ENCODE measurements around the gene FOXM1.

The FOXM1 gene

GRCh38 chr12:2834581-2835491 lies 42.1 kb downstream of the FOXM1 start, which contains the start of gene NRIP2:
Gene NRIP2 (minus strand): TSS chr12:2835035. CDS start chr12:2834983, 52 bp downstream.
- no peak for DNase-seq (ENCODE audit: low read depth)
- in situ Hi-C loops (cut with HindIII; ENCODE audit: low sequenced_read_pairs): no loop called here

GRCh38 chr12:2833810-2834209 lies 43.2 kb downstream of the FOXM1 start:
- H3K4me3 ChIP-seq (ENCODE audit: low read depth, low read length): no peak overlapping the region
- in situ Hi-C loops (cut with HindIII; ENCODE audit: low sequenced_read_pairs): no loop called here
- TF ChIP-seq CTCF (IDR thresholded peaks at IDR 0.05; ENCODE audit: low read depth, low read length, missing control alignments): no peak
- no peak for DNase-seq (ENCODE audit: low read depth)

More at GRCh38 chr12:2834581-2835491, 42.1 kb downstream of the FOXM1 start, which contains the start of gene NRIP2:
- TF ChIP-seq CTCF (IDR thresholded peaks at IDR 0.05; ENCODE audit: low read depth, low read length, missing control alignments): peak; percentile 28
- H3K4me3 ChIP-seq (ENCODE audit: low read depth, low read length): no peak within 1 kb of the TSS

GRCh38 chr12:2833327-2833726 lies 43.6 kb downstream of the FOXM1 start:
- DNase-seq (ENCODE audit: low read depth): no peak
- TF ChIP-seq CTCF (IDR thresholded peaks at IDR 0.05; ENCODE audit: low read depth, low read length, missing control alignments): no peak
- no peak overlapping the region for H3K4me3 ChIP-seq (ENCODE audit: low read depth, low read length)
- in situ Hi-C loops (cut with HindIII; ENCODE audit: low sequenced_read_pairs): no loop called here

- no peak for TF ChIP-seq CTCF (IDR thresholded peaks at IDR 0.05; ENCODE audit: low read depth, low read length, missing control alignments)
- DNase-seq (ENCODE audit: low read depth): no peak
- no peak overlapping the region for H3K4me3 ChIP-seq (ENCODE audit: low read depth, low read length)
- in situ Hi-C loops (cut with HindIII; ENCODE audit: low sequenced_read_pairs): no loop called here
Measured at GRCh38 chr12:2832550-2833127, 44.3 kb downstream of the FOXM1 start.

- in situ Hi-C loops (cut with HindIII; ENCODE audit: low sequenced_read_pairs): no loop called here
- no peak for TF ChIP-seq CTCF (IDR thresholded peaks at IDR 0.05; ENCODE audit: low read depth, low read length, missing control alignments)
- no peak overlapping the region for H3K4me3 ChIP-seq (ENCODE audit: low read depth, low read length)
- no peak for DNase-seq (ENCODE audit: low read depth)
Measured at GRCh38 chr12:2829275-2829674, 47.7 kb downstream of the FOXM1 start.

GRCh38 chr12:2826721-2827515 lies 50.1 kb downstream of the FOXM1 start:
- no peak for TF ChIP-seq CTCF (IDR thresholded peaks at IDR 0.05; ENCODE audit: low read depth, low read length, missing control alignments)
- no peak for DNase-seq (ENCODE audit: low read depth)
- in situ Hi-C loops (cut with HindIII; ENCODE audit: low sequenced_read_pairs): no loop called here
- H3K4me3 ChIP-seq (ENCODE audit: low read depth, low read length): no peak overlapping the region
